HEK293T (cell line): ENCODE data around the gene KPNA3.

Experiments used
- CTCF ChIA-PET: fragments of 350-600 bp; formaldehyde crosslinking; extraction: SDS; loops from one replicate; lab custom pipeline; 2021; ENCODE audit warnings: antibody characterized with exemption, inconsistent platforms; lab: Yijun Ruan, JAX
- POLR2A ChIA-PET: fragments of 350-600 bp; formaldehyde crosslinking; extraction: SDS; loops from one replicate; lab custom pipeline; 2020; ENCODE audit warnings: antibody characterized with exemption, inconsistent platforms; lab: Yijun Ruan, JAX
- DNase-seq: peaks from one replicate; pipeline ENCODE4 v3.0.0; 2012; ENCODE audit warnings: mixed read lengths; ENCODE audit errors: extremely low spot score
- ARNT ChIP-seq: fragments of 450-650 bp; IDR thresholded peaks from 2 replicates; pipeline ENCODE4 v1.6.1; 2017; ENCODE audit warnings: mild to moderate bottlenecking
- BHLHE40 ChIP-seq: fragments of 450-650 bp; IDR thresholded peaks from 2 replicates; pipeline ENCODE4 v1.6.1; 2016; ENCODE audit warnings: mild to moderate bottlenecking, moderate library complexity, borderline replicate concordance
- CTBP1 ChIP-seq: fragments of 450-650 bp; IDR thresholded peaks from 2 replicates; pipeline ENCODE4 v1.6.1; 2016; ENCODE audit warnings: borderline replicate concordance
- ELF4 ChIP-seq: fragments of 450-650 bp; IDR thresholded peaks from 2 replicates; pipeline ENCODE4 v1.6.1; 2017; ENCODE audit warnings: antibody characterized with exemption
- FOXA1 ChIP-seq: fragments of 450-650 bp; IDR thresholded peaks from 2 replicates; pipeline ENCODE4 v1.6.1; 2016; ENCODE audit warnings: mild to moderate bottlenecking
- FOXK2 ChIP-seq: fragments of 450-650 bp; IDR thresholded peaks from 2 replicates; pipeline ENCODE4 v1.6.1; 2016; ENCODE audit warnings: mild to moderate bottlenecking
- FOXM1 ChIP-seq: fragments of 450-650 bp; IDR thresholded peaks from 2 replicates; pipeline ENCODE4 v1.6.1; 2017; ENCODE audit warnings: mild to moderate bottlenecking, borderline replicate concordance
- HDGF ChIP-seq: fragments of 450-650 bp; IDR thresholded peaks from 2 replicates; pipeline ENCODE4 v1.6.1; 2017; ENCODE audit warnings: antibody characterized with exemption, borderline replicate concordance
- L3MBTL2 ChIP-seq: fragments of 450-650 bp; conservative IDR thresholded peaks from 2 replicates; pipeline ENCODE4 v1.6.1; 2016; ENCODE audit warnings: mild to moderate bottlenecking
- LEF1 ChIP-seq: fragments of 450-650 bp; IDR thresholded peaks from 2 replicates; pipeline ENCODE4 v1.6.1; 2017; ENCODE audit warnings: mild to moderate bottlenecking, borderline replicate concordance
- NFRKB ChIP-seq: fragments of 450-650 bp; IDR thresholded peaks from 2 replicates; pipeline ENCODE4 v1.6.1; 2016; ENCODE audit warnings: mild to moderate bottlenecking, moderate library complexity
- SP1 ChIP-seq: fragments of 450-650 bp; IDR thresholded peaks from 2 replicates; pipeline ENCODE4 v1.6.1; 2017
- SUZ12 ChIP-seq: fragments of 450-650 bp; IDR thresholded peaks from 2 replicates; pipeline ENCODE4 v1.6.1; 2016; ENCODE audit warnings: mild to moderate bottlenecking
- TARDBP ChIP-seq: fragments of 450-650 bp; IDR thresholded peaks from 2 replicates; pipeline ENCODE4 v1.6.1; 2016
- ZNF384 ChIP-seq: fragments of 450-650 bp; IDR thresholded peaks from 2 replicates; pipeline ENCODE4 v1.6.1; 2016
- TF ChIP-seq, protein P1 (sequence below): fragments of 450-650 bp; IDR thresholded peaks from 2 replicates; pipeline ENCODE4 v1.6.1; 2016

Gene KPNA3

DNA sequence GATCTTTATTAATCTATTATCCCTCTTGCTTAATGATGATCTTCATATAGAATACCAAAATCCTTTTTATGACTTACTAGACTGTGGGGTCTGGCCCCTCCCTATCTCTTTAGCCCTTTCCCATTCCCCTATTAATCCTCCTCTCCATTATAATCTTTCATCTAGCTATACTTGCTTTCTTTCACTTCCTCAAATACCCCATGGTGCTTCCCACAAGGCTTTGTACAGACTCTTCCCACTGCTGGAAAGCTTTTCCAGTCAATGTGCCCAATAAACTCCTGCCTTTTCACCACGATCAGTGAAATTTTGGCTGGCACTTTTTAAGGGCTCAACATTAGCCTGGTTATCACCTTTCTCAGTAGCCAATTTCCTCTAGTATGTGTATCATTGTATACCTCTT, 98.0 kb downstream of the KPNA3 start:
- no peak for DNase-seq
- ChIA-PET POLR2A (no interaction called here), CTCF (no interaction called here)
- TF ChIP-seq TARDBP = no peak
- no peak for TF ChIP-seq FOXM1
- TF ChIP-seq HDGF = no peak
- no peak for TF ChIP-seq FOXK2
- TF ChIP-seq ZNF384 = no peak
- no peak for TF ChIP-seq SUZ12
- TF ChIP-seq L3MBTL2 = no peak
- no peak for TF ChIP-seq FOXA1
- no peak for TF ChIP-seq LEF1

DNA sequence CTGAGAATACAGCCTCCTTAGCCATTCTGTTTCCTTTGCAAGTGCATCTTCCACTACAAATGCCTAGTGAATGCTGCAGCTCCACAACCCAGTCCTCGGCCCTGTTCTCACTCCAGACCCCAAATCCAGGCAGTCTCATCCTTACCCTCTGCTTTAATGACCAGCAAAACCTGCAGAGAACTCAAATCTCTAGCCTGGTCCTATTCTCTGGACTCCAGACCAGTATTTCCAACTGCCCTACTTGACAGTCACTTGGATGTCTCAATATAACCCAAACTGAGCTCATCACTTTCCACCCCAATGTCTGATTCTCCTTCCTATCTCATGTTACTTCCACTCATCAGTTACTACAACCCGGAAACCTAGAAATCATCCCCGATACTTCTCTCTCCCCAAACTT, 98.6 kb downstream of the KPNA3 start:
- DNase-seq = no peak
- CTCF ChIA-PET = no interaction called here
- TF ChIP-seq LEF1 = no peak
- POLR2A ChIA-PET = no interaction called here

DNA sequence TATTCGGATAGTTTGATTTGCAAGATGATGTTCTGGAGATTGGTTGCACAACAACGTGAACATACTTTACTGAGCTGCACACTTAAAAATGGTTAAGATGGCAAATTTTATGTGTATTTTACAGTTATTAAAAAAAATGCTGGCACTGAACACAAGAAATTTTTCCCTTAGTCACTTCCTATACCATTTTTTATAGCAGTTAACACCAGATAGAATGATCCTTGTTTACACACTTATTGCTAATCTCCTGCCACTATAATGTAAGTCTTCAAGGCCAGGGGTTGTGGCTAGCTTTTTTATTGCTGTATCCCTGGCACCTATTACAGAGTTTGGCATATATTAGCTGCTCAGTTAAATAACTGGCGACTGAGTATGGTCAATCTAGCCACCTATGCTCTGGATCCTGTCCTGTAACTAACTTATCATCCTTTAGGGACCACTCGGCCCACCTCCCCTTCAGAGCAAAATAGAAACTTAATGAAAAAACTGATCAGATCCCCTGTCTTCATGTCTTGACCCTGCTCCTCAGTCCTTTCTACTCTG, 99.2 kb downstream of the KPNA3 start:
- ChIA-PET POLR2A (no interaction called here), CTCF (no interaction called here)
- no peak for TF ChIP-seq FOXM1
- no peak for DNase-seq

DNA sequence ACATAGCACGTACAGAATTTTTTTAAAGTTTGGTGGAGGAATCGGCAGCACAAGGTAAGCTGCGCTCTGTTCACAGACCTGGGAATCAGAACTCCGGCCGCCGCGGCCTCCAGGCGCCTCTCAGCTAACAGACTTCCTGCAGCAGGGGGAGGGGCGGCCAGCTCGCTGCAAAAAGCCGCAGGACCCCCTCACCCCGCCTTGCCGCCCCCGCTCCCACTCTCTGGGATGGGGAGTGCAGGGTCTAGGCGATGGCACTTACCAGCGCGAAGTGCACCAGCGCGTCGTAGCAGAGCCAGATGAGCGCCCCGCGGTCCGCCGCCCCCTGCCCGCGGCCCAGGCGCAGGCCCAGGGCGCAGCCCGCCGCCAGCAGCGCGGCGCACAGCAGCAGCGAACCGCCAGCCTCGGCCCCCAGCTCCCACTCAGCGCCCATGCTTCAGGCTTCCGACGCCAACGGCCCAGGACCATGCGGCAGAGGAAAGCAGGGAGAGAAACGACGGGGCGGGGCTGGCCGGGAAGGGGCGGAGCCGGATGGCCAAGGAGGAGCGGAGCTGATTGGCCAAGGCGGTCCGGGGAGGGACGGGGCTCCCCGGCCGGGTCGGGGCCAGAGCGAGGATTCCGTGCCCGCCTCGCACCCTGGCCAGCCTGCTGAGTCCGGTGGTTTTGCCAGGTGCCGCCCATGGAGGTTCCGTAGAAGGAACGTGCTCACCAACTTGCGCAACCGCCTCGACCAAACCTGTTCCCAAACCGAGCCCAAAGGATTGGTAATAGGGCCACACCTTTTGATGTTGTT, 101.3 kb downstream of the KPNA3 start, which contains the start of gene EBPL:
Gene EBPL (minus strand): TSS at position 492 of the 790 bp plus-strand sequence. CDS start 62 bp downstream, at position 430.
- ChIA-PET POLR2A (interaction anchor here (0.6 to 2.0 kb wide), 4 partner anchors 8 to 101 kb away, joined by 3 to 13 read pairs (median 3); partner anchors contain the start of gene KPNA3), CTCF (no interaction called here)
- DNase-seq = peak; percentile 92
- TF ChIP-seq FOXM1 (peak; percentile 42; the same call in 1 of the 2 replicates), TARDBP (no peak), L3MBTL2 (peak; percentile 87)

DNA sequence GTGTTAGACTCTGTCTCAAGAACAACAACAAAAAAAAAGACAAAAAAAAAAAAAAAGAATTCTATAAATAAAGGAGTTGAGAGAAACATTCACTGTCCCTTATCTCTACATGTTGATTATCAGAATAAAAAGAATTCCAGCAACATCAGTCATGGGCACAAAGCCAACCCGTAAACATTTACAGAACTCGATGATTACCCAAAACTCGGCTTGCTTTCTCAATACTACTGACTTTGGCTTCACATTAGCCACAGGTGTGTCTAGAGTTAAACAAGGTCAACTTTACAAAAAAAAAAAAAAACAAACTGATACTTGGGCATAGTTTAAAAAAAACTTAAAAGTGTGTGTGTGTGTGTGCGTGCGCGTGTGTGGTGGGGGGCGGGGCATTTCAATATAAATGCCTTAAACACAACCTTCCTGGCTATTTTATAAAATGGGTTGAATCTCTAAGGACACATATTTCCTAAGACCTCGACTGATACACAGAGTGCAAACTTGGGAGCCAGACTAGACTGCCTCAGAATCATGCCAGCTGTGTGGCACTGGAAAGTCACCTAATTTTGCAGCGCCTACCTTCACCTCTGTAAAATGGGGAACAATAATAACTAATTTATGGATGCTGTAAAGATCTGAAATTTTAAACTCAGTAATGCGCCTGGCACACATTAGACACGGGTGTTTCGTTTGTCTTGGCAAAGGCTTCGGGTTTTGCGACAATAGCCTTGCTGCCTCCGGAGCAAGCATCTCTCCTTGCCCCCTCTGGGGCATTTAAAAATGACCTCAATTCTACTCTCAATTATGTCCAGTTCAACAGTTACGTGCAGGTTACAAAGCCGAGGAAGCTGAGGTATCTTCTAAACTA, 102.1 kb downstream of the KPNA3 start:
- no peak for TF ChIP-seq FOXM1
- TF ChIP-seq HDGF = no peak
- TF ChIP-seq ZNF384 = no peak
- no peak for TF ChIP-seq ARNT
- no peak for TF ChIP-seq FOXA1
- TF ChIP-seq L3MBTL2 = no peak
- TF ChIP-seq ELF4 = no peak
- TF ChIP-seq SP1 = no peak
- TF ChIP-seq TARDBP = no peak
- TF ChIP-seq, protein P1, sequence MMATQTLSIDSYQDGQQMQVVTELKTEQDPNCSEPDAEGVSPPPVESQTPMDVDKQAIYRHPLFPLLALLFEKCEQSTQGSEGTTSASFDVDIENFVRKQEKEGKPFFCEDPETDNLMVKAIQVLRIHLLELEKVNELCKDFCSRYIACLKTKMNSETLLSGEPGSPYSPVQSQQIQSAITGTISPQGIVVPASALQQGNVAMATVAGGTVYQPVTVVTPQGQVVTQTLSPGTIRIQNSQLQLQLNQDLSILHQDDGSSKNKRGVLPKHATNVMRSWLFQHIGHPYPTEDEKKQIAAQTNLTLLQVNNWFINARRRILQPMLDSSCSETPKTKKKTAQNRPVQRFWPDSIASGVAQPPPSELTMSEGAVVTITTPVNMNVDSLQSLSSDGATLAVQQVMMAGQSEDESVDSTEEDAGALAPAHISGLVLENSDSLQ = no peak
- no peak for TF ChIP-seq CTBP1
- TF ChIP-seq SUZ12 = no peak
- TF ChIP-seq BHLHE40 = no peak
- no peak for TF ChIP-seq FOXK2
- no peak for TF ChIP-seq NFRKB
- TF ChIP-seq LEF1 = no peak
- ChIA-PET CTCF (interaction anchor here (0.6 to 0.7 kb wide), 2 partner anchors 46 to 155 kb away, joined by 3 to 4 read pairs; no protein-coding TSS in a partner anchor), POLR2A (interaction anchor here (1.1 to 2.0 kb wide), 3 partner anchors 17 to 124 kb away, joined by 3 to 13 read pairs (median 3); partner anchors contain the start of gene KPNA3)
- DNase-seq = peak; percentile 38

DNA sequence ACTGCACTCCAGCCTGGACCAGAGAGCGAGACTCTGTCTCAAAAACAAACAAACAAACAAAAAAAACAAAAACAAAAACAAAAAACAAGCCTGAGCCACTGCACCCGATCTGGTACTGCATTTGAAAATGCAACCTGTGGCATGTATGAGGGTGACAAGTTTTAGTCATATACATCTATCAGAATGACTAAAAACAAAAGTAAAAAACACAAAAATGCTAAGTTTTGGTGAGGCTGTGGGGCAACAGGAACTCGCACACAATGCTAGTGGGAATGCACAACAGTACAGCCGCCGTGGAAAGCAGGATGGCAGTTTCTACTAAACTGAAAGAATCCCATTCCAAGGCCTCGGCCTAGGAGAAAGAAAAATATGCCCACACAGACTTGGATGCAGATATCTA, 109.0 kb downstream of the KPNA3 start:
- CTCF ChIA-PET = interaction anchor here (0.7 kb wide), 1 partner anchor 10 kb away, joined by 3 read pairs; no protein-coding TSS in a partner anchor
- POLR2A ChIA-PET = interaction anchor here (1.1 kb wide), 1 partner anchor 8 kb away, joined by 3 read pairs; the partner anchor contains the start of gene EBPL
- no peak for TF ChIP-seq BHLHE40
- no peak for TF ChIP-seq ZNF384
- TF ChIP-seq FOXK2 = no peak
- no peak for TF ChIP-seq LEF1
- no peak for TF ChIP-seq NFRKB
- TF ChIP-seq SUZ12 = no peak
- no peak for TF ChIP-seq CTBP1
- TF ChIP-seq L3MBTL2 = no peak
- TF ChIP-seq ELF4 = no peak
- TF ChIP-seq, protein P1 = no peak
- no peak for TF ChIP-seq FOXM1
- no peak for TF ChIP-seq ARNT
- TF ChIP-seq FOXA1 = no peak
- TF ChIP-seq HDGF = no peak
- no peak for TF ChIP-seq SP1
- no peak for TF ChIP-seq TARDBP
- no peak for DNase-seq
